H9 (cell line): ENCODE measurements around the gene SLC4A1. TPM values are rescaled to one million over a fixed set of nuclear protein-coding genes. Genes with fewer than 3 reads are reported as not detected.

Experiments used
- DNase-seq: peaks from one replicate; pipeline ENCODE4 v3.0.0-alpha.2; 2017
- H2AFZ ChIP-seq: one replicate; pipeline ENCODE4 v1.6.1; 2013; ENCODE audit warnings: mild to moderate bottlenecking, low read length, control low read depth, moderate library complexity
- H2AK5ac ChIP-seq: 2 replicates; pipeline ENCODE4 v1.6.1; 2013; ENCODE audit warnings: low read length, control low read depth, mixed read lengths; ENCODE audit not compliant: insufficient read length
- H2BK120ac ChIP-seq: one replicate; pipeline ENCODE4 v1.6.1; 2013; ENCODE audit warnings: low read depth, mild to moderate bottlenecking, low read length, control low read depth, inconsistent platforms; ENCODE audit not compliant: poor library complexity, severe bottlenecking
- H2BK12ac ChIP-seq: 2 replicates; pipeline ENCODE4 v1.6.1; 2013; ENCODE audit warnings: low read length, control low read depth, mixed read lengths, low read depth; ENCODE audit not compliant: insufficient read length
- H2BK15ac ChIP-seq: 2 replicates; pipeline ENCODE4 v1.6.1; 2013; ENCODE audit warnings: low read depth, low read length, control low read depth
- H2BK20ac ChIP-seq: one replicate; pipeline ENCODE4 v1.6.1; 2013; ENCODE audit warnings: low read depth, mild to moderate bottlenecking, low read length, control low read depth, inconsistent platforms; ENCODE audit not compliant: poor library complexity, severe bottlenecking
- H2BK5ac ChIP-seq: 2 replicates; pipeline ENCODE4 v1.6.1; 2013; ENCODE audit warnings: low read length, control low read depth, mixed read lengths; ENCODE audit not compliant: insufficient read length
- H3K14ac ChIP-seq: 2 replicates; pipeline ENCODE4 v1.6.1; 2013; ENCODE audit warnings: low read length, control low read depth; ENCODE audit not compliant: insufficient read depth
- H3K18ac ChIP-seq: 2 replicates; pipeline ENCODE4 v1.6.1; 2013; ENCODE audit warnings: low read depth, mild to moderate bottlenecking, mixed read lengths, low read length, control low read depth; ENCODE audit not compliant: insufficient read length
- H3K23ac ChIP-seq: 2 replicates; pipeline ENCODE4 v1.6.1; 2013; ENCODE audit warnings: low read length, control low read depth, mixed read lengths, low read depth; ENCODE audit not compliant: insufficient read length
- H3K23me2 ChIP-seq: 2 replicates; pipeline ENCODE4 v1.6.1; 2013; ENCODE audit warnings: low read depth, mild to moderate bottlenecking, mixed read lengths, low read length, control low read depth; ENCODE audit not compliant: insufficient read length, poor library complexity, severe bottlenecking
- H3K27ac ChIP-seq: 2 replicates; pipeline ENCODE4 v1.5.1; 2013; ENCODE audit warnings: low read length, control low read depth, mixed read lengths, low read depth; ENCODE audit not compliant: insufficient read length
- H3K27me3 ChIP-seq: 2 replicates; pipeline ENCODE4 v1.6.1; 2013; ENCODE audit warnings: low read length, control low read depth, inconsistent platforms; ENCODE audit not compliant: insufficient read depth
- H3K4ac ChIP-seq: 2 replicates; pipeline ENCODE4 v1.6.1; 2013; ENCODE audit warnings: low read depth, mild to moderate bottlenecking, control low read depth, inconsistent platforms, low read length, moderate library complexity
- H3K4me1 ChIP-seq: 2 replicates; pipeline ENCODE4 v1.6.1; 2013; ENCODE audit warnings: low read length, control low read depth, inconsistent platforms; ENCODE audit not compliant: insufficient read depth
- H3K4me2 ChIP-seq: 2 replicates; pipeline ENCODE4 v1.6.1; 2013; ENCODE audit warnings: low read length, control low read depth, mixed read lengths; ENCODE audit not compliant: insufficient read length, insufficient read depth
- H3K56ac ChIP-seq: 2 replicates; pipeline ENCODE4 v1.6.1; 2013; ENCODE audit warnings: low read depth, mild to moderate bottlenecking, mixed read lengths, low read length, control low read depth; ENCODE audit not compliant: insufficient read length
- H3K79me1 ChIP-seq: 2 replicates; pipeline ENCODE4 v1.6.1; 2013; ENCODE audit warnings: low read depth, mild to moderate bottlenecking, moderate library complexity, low read length, control low read depth, inconsistent platforms; ENCODE audit not compliant: insufficient read depth, poor library complexity, severe bottlenecking
- H3K79me2 ChIP-seq: 2 replicates; pipeline ENCODE4 v1.6.1; 2013; ENCODE audit warnings: low read length, control low read depth, inconsistent platforms; ENCODE audit not compliant: insufficient read depth
- H3K9ac ChIP-seq: 2 replicates; pipeline ENCODE4 v1.6.1; 2013; ENCODE audit warnings: low read length, control low read depth, mixed read lengths; ENCODE audit not compliant: insufficient read length; ENCODE audit errors: extremely low read depth
- H3K9me3 ChIP-seq: one replicate; pipeline ENCODE4 v1.6.1; 2013; ENCODE audit warnings: low read depth, low read length, inconsistent platforms; ENCODE audit not compliant: control insufficient read depth
- H3T11ph ChIP-seq: one replicate; pipeline ENCODE4 v1.6.1; 2013; ENCODE audit warnings: mild to moderate bottlenecking, low read length, control low read depth, inconsistent platforms
- H4K20me1 ChIP-seq: one replicate; pipeline ENCODE4 v1.6.1; 2013; ENCODE audit not compliant: control insufficient read depth, insufficient read length, insufficient read depth
- H4K5ac ChIP-seq: 2 replicates; pipeline ENCODE4 v1.6.1; 2013; ENCODE audit warnings: low read depth, mild to moderate bottlenecking, mixed read lengths, low read length, control low read depth; ENCODE audit not compliant: insufficient read length
- H4K8ac ChIP-seq: replicated peaks from 2 replicates; pipeline ENCODE4 v1.6.1; 2013; ENCODE audit warnings: low read length, control low read depth, mixed read lengths, low read depth; ENCODE audit not compliant: insufficient read length
- H4K91ac ChIP-seq: 2 replicates; pipeline ENCODE4 v1.6.1; 2013; ENCODE audit warnings: low read depth, mild to moderate bottlenecking, moderate library complexity, mixed read lengths, low read length, control low read depth; ENCODE audit not compliant: insufficient read length
- H3K27ac Mint-ChIP-seq, 3 experiments: 2 replicates in 2 of 3; 3 replicates in 1 of 3; pipeline ENCODE4 v1.8.0; 2020 to 2021; ENCODE audit warnings: mixed read lengths in 3 of 3, mild to moderate bottlenecking in 1 of 3, moderate library complexity in 1 of 3
- H3K27me3 Mint-ChIP-seq: 2 replicates; pipeline ENCODE4 v1.8.0; 2021; ENCODE audit warnings: low read depth, mild to moderate bottlenecking, moderate library complexity, mixed read lengths
- H3K36me3 Mint-ChIP-seq, 3 experiments: 2 replicates in 2 of 3; 3 replicates in 1 of 3; pipeline ENCODE4 v1.8.0; 2020 to 2021; ENCODE audit warnings: low read depth in 3 of 3, mixed read lengths in 3 of 3; ENCODE audit not compliant: insufficient read depth in 1 of 3
- H3K4me1 Mint-ChIP-seq, 2 experiments: 2 replicates each; pipeline ENCODE4 v1.8.0; 2020; ENCODE audit warnings: mixed read lengths in 2 of 2
- H3K4me3 Mint-ChIP-seq, 2 experiments: 2 replicates in 1 of 2; 3 replicates in 1 of 2; pipeline ENCODE4 v1.8.0; 2020 to 2021; ENCODE audit warnings: mild to moderate bottlenecking in 2 of 2, mixed read lengths in 2 of 2, moderate library complexity in 1 of 2
- H3K9me3 Mint-ChIP-seq, 2 experiments: 2 replicates in 1 of 2; 3 replicates in 1 of 2; pipeline ENCODE4 v1.8.0; 2020; ENCODE audit warnings: mild to moderate bottlenecking in 2 of 2, mixed read lengths in 2 of 2, moderate library complexity in 1 of 2
- CTCF ChIP-seq: fragments of 200-600 bp; sonication (generic); conservative IDR thresholded peaks from 3 replicates; pipeline ENCODE4 v1.8.0; 2021; ENCODE audit warnings: antibody characterized with exemption, mild to moderate bottlenecking
- WGBS: extraction: QIAGEN DNeasy Blood & Tissue Kit; methylation state at CpG from one replicate; pipeline ENCODE4 v1.1.7; 2013; ENCODE audit warnings: missing lambda C conversion rate, low lambda C conversion rate, mixed read lengths; ENCODE audit not compliant: insufficient read length; ENCODE audit errors: extremely low coverage; 5-methylcytosine and 5-hydroxymethylcytosine counted together
- total RNA-seq: library from RNA; stranded (reverse); gene quantifications from 2 replicates; pipeline ENCODE4 v1.2.1, GENCODE V29; 2021

SLC4A1 gene
- total RNA-seq, 1 experiment from 2014 or later: not detected

- WGBS: no CpG with 5 or more reads among the region's 54 CpGs
- Mint-ChIP-seq H3K27ac (peak overlapping the region; percentile 88 to 98 (median 92)), H3K4me3 (peak overlapping the region; percentile 83 to 90), H3K27me3 (no peaks in the 10 kb centered on the region; the same call in 1 of the 2 replicates), H3K36me3 (peaks cover 0 to 18% (median 14%) of the 10 kb centered on the region in 3 experiments; a peak in 6 of 7 replicates), H3K9me3 (no peaks in the 10 kb centered on the region; a peak in 1 of 5 replicates), H3K4me1 (peaks cover 17 to 21% of the 10 kb centered on the region in 2 experiments)
- H3K79me1 ChIP-seq: peaks cover 6% of the 10 kb centered on the region
- H2BK15ac ChIP-seq: no peak overlapping the region
- no peak overlapping the region for H3K27ac ChIP-seq
- H4K5ac ChIP-seq: no peak overlapping the region
- no peak overlapping the region for H3K4ac ChIP-seq
- H2BK120ac ChIP-seq: no peak overlapping the region
- H3K23me2 ChIP-seq: peaks cover 27% of the 10 kb centered on the region
- H3T11ph ChIP-seq: no peak overlapping the region
- H2BK20ac ChIP-seq: no peak overlapping the region
- no peak overlapping the region for H4K8ac ChIP-seq
- no peaks in the 10 kb centered on the region for H3K9me3 ChIP-seq
- no peak overlapping the region for H2AFZ ChIP-seq
- no peak overlapping the region for H3K56ac ChIP-seq
- H3K4me2 ChIP-seq: peak overlapping the region; percentile 88
- H3K9ac ChIP-seq: peak overlapping the region; percentile 93
- peak; percentile 84 for DNase-seq
- H3K79me2 ChIP-seq: peaks cover 6% of the 10 kb centered on the region; the same call in 1 of the 2 replicates
- peak overlapping the region; percentile 57; the same call in 1 of the 2 replicates for H3K14ac ChIP-seq
- H2AK5ac ChIP-seq: no peak overlapping the region
- no peak overlapping the region for H2BK5ac ChIP-seq
- no peak overlapping the region for H3K23ac ChIP-seq
- H3K27me3 ChIP-seq: no peaks in the 10 kb centered on the region
- H3K4me1 ChIP-seq: 0 out of 2 replicates have a peak, but pooled peaks cover 4% of the 10 kb centered on the region
- H2BK12ac ChIP-seq: no peak overlapping the region
- no peak overlapping the region for H4K91ac ChIP-seq
- H4K20me1 ChIP-seq: no peaks in the 10 kb centered on the region
- TF ChIP-seq CTCF: no peak
- peak overlapping the region; percentile 45 for H3K18ac ChIP-seq
Measured at GRCh38 chr17:44221084-44221861, 46.7 kb downstream of the SLC4A1 start.
